HG02642 (cell line): Measurements from ENCODE around the gene TXNRD1.
"Not testable (repeated sequence)": the region's sequence is repeated elsewhere in the genome, so short reads cannot be mapped to it uniquely, and the experiment has no call there.

Source experiments
- ATAC-seq: cut with Tn5 transposase; IDR thresholded peaks from one replicate; pipeline ENCODE4 v1.9.1; 2021; ENCODE audit warnings: mild to moderate bottlenecking; ENCODE audit not compliant: unreplicated experiment, poor library complexity

TXNRD1 gene

DNA sequence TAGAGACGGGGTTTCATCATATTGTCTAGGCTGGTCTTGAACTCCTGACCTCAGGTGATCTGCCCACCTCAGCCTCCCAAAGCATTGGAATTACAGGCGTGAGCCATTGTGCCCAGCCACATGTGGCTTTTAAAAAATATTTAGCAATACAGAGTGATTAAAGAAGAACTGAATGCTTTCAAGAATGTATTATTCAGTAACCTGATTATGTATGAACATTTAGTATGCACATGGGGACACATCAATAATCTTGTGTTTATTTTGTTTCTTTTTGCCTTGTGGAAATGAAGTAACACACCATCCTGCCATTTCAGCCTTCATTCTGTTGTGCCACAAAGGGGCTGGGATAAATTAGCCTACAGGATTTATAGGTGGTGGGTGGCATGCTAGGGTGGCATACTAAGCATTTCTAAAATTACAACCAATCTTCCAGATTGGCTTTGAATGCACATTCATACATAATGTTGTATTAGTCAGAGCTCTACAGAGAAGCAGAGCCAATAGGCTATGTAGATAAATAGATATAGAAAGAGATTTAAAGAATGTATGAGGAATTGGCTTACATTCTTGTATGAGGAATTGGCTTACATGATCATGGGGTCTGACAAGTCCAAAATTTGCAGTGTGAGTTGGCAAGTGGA is 25.5 kb upstream of the TXNRD1 start:
- ATAC-seq, result no peak

DNA sequence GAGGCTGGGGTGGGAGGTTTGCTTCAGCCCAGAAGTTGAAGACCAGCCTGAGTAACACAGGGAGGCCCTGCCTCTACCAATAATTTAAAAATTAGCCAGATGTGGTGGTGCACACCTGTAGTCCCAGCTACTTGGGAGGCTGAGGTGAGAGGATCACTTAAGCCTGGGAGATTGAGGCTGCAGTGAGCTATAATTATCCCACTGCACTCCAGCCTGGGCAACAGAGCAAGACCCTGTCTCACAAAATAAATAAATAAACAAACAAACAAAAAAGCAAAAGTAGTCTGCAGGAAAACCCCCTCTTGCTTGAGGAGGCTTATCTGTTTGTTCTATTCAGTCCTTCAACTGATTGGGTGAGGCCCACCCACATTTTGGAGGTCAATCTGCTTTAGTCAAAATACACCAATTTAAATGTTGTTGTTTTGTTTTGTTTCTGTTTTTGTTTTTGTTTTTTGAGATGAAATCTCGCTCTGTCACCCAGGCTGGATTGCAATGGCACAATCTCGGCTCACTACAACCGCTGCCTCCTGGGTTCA is 24.9 kb upstream of the TXNRD1 start:
- ATAC-seq, result no peak

DNA sequence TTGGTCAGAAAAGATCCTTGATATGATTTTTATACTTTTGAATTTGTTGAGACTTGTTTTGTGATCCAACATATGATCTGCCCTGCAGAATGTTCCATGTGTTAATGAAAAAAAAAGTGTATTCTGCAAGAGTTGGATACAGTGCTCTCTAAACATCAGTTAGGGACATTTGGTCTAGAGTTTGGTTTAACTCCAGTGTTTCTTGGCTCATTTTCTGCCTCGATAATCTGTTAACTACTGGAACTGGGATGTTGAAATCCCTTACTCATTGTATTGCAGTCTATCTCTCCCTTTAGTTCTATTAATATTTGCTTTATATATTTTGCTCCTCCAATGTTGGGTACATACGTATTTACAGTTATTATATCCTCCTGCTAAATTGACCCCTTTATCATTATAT is 18.3 kb upstream of the TXNRD1 start:
- ATAC-seq, result no peak

DNA sequence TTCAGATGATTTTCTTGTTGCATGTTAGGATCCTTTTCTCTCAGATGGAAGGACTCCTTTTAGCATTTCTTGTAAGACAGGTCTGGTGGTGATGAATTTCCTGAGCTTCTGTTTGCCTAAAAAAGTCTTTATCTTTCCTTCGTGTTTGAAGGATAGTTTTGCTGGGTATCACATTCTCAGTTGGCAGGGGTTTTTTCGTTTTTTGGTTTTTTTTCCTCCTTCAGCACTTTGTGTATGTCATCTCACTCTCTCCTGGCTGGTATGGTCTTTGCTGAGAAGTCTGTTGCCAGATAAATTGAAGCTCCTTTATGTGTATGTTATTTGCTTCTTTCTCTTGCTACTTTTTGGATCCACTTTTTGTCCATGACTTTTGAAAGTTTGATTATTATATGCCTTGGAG is 15.6 kb upstream of the TXNRD1 start:
- ATAC-seq, result no peak

DNA sequence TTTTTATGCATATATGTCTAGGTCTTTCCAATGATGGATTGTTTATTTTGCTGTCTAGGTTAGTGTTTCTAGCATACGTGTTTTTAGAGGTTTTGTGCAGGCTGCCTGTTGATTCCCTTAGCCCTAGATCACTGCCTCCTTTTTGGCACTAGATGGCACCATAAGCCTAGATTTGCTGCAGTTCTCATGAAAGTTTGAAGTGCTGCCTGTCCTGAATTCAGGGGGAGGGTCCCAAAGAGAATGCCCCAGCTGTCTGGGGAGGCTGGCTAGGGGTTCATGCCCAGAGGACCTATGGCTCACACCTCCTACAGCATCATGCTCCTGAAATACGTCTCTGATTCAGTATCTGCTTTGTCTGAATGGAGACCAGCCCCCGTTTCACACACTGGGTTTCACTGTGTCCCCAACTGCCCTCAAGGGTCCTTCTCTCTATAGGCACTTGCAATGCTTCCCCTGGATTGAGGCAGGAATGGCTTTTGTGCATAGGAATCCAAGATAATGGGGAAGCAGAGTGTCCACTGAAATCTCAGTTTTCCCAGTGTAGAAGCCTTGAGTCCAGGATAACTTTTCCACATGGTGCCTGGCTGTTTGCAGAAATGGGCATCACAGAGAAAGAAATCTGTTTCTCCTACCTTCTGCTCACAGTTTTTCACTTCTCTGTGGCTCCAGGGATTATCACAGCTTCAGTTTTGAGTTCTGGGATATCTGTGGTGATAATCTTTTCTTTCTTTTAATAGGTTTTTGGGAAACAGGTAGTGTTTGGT is 14.2 kb upstream of the TXNRD1 start:
- ATAC-seq, result no peak

DNA sequence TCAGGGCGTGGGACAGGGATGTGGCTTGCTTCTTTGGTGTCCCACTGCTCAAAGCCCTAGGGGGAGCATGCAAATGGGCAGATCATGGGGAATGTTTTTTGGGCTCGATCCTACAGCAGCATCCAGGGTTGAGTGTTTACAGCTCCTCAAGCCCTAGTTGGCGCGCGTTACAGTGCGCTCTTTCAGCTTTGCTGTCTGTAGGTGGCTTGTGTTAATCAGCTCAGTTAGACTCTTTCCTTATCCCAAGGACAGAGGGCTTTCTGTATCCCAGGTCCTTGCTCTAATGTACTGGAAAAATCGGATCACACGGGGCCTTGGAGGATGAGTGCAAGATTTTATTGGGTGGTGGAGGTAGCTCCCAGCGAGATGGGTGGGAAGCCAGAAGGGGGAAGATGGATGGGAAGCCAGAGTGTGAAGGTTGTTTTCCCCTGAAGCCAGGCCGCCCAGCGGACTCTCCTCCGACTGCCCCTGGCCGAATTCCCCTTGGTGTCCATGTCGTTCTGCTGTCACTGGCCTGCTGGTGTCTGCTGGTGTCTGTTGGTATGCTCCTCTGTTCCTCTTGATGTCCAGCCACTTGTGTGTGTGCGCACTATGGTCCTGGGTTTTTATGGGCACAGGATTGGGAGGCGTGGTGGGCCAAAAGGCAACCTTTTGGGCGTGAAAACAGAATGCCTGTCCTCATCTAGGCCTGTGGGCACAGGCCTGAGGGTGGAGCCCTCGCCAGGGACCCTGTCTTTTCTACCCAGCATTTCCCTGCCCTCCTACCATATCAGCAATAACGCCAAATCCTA is 10.7 kb upstream of the TXNRD1 start:
- ATAC-seq, result no peak

GRCh38 chr12:104207416-104208205 is 8.0 kb upstream of the TXNRD1 start:
- ATAC-seq, result no peak

GRCh38 chr12:104212516-104212915 is 3.1 kb upstream of the TXNRD1 start:
- no peak for ATAC-seq

DNA sequence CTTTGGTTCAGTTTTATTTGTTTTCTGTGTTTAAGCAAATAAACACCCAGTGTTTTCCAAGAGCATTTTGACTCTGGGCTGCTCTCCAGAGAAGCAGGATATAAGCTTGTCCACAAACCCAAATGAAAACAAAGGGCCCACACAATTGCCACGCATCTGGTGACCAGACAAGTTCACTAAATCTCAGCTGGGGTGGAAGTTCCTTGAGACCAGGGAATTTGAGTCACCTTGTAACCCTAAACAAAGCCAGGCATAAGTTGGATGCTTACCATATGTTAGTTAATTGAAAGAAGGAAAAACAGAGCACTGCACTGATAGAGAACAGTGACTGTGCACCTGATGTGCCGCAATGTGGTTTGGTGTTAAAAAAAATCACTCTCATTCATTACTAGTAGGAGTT is 1.6 kb upstream of the TXNRD1 start:
- ATAC-seq, result no peak

GRCh38 chr12:104216521-104216924 is 944 bp downstream of the TXNRD1 start:
- no peak for ATAC-seq

DNA sequence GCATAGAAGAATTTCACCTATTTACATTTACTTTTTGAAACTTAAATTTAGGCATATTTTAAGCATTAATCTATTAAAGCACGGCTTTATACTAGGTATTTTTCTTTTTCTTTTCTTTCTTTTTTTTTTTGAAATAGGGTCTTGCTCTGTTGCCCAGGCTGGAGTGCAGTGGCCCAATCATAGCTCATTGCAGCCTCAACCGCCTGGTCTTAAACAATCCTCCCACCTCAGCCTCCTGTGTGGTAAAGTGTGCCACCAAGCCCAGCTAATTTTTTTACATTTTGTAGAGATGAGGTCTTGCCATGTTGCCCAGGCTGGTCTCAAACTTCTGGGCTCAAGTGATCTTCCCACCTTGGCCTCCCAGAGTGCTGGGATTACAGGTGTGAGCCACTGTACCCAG is 2.9 kb downstream of the TXNRD1 start:
- ATAC-seq, result not testable (repeated sequence)

DNA sequence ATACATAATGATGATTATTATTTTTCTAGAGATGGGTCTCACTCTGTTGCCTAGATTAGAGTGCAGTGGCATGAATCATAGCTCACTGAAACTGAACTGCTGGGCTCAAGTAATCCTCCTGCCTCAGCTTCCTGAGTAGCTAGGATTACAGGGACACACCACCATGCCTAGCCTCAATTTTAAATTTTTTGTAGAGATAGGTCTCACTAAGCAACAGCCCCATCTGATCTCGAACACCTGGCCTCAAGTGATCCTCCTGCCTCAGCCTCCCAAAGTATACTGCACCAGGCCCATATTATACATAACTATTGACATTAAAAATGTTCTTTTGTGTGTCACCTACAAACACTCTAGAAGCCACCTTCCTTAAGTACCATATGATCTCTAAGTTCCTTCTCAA is 3.4 kb downstream of the TXNRD1 start:
- no peak for ATAC-seq

DNA sequence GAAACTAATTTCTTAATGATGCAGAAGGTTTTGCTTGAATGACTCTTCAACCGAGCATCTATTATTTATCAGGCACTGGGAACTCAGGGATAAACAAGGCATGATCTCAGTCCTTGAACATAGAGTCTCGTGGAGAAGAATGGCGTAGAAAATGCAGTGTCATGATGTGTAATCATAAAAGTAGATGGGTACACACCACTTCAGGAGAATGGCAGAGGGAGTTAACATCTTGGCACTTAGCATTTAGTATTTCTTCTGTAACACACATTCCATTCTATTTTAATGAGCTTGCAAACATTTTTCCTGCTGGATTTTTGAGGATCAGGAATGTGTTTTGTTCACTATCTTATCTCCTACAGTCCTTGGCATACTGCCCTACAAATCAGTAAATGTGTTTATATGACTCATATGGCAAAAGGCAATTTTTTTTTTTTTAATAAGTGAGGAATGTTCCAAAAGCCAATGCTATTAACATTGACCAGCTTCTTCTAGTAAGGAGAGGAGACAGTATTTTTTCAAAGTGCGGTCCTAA is 3.8 kb downstream of the TXNRD1 start:
- ATAC-seq, result no peak

DNA sequence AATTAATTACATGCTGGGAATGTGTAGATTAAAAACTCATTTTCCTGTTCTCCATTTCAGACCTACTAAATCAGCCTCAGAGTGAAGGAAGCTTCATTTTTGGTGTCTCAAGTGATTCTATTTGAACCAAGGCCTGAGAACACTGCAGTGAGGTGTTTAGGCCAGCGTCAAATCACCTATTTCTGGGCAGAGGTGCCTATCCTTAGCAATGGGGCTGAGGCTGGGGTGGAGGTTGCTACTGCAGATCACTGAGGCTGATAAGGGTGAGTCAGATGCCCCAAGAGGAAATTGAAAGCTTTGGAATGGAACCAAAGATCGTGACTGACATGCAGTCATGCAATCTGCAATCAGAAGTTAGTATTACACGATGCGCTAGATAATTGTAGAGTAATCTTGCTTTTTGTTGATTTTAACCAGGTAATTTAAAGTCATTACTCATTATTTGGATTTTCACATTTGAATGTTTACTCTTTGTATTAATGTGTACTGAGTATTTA is 4.4 kb downstream of the TXNRD1 start:
- no peak for ATAC-seq

- no peak for ATAC-seq
These were observed 5.4 kb downstream of the TXNRD1 start for GRCh38 chr12:104220931-104221330.

DNA sequence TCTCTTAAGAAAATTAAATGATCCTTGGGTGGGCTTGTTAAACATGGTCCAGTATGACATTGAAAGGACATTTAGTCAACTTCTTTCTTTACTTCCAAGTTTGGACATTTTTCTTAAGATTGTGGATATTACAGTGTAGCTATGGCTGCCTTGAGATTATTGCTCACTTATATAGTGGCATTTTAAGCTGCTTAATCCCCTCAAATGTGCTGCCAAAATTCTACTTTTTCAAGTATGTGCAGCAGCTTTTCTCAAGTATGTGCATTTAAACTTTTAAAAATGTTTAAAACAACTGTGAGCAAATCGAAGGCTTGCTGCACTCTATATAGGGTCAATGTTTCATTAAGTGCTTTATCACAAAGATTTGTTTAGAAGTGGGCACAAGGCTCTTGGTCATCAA is 7.4 kb downstream of the TXNRD1 start:
- ATAC-seq, result no peak

DNA sequence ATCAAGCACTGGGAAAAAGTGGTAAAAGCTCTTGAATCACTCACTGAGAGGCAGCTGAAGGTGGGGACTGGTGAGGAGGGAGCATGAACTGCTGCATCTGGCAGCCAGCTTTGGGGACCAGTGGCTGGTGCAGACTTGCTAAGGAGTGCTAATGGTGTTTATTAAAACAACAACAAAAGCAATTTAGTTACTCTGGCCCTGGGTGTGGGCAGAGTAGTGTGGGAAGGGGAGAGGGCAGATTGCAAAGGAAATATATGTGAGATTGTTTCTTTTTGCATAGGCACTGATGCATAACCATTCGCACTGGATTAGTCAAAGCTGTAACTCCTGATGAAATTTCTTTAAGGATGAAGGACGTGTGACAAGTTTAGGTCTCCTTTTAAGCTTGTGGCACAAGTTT is 8.1 kb downstream of the TXNRD1 start:
- ATAC-seq, result no peak

GRCh38 chr12:104226672-104227071 is 11.1 kb downstream of the TXNRD1 start:
- no peak for ATAC-seq

DNA sequence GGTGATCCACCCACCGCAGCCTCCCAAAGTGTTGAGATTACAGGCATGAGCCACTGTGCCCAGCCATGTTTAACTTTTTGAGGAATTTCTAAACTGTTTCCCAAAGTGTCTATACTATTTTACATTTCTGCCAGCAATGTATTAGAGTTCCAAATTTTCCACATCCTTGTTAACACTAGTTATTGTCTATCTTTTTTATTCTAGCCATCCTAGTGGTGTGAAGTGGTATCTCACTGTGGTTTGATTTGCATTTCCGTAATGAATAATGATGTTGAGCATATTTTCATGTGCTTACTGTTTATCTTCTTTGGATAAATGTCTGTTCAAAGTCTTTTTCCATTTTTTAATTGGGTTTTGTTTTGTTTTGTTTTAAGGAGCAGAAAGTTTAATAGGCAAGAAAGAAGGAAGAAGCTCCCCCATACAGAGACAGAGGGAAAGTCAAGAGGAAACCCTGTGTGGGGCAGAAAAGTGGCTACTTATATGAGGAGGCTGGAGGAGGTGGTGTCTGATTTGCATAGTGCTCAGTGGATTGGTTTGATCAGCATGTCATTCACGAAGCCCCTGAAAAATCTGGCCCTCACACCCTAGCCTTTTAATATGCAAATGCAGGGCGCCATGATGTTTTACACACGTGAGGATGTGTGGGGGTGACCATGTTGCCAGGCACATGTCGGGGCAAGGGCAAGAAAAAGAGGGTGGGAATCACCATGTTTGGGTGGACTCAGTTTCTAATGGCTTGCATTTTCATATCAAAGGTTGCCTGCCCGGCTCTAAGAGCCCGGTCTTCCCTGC is 14.9 kb downstream of the TXNRD1 start:
- ATAC-seq, result no peak
